ENCODE data around the gene TACO1. TPM values are rescaled to one million over a fixed set of nuclear protein-coding genes. Genes with fewer than 3 reads are reported as not detected.

Gene TACO1
- total and polyA plus RNA-seq, 9 of the 15 experiments (the other 6 are each of a cell fraction or from before 2014, with no cell fraction given) = 10.3 to 41.6 (median 30.9) TPM

DNA sequence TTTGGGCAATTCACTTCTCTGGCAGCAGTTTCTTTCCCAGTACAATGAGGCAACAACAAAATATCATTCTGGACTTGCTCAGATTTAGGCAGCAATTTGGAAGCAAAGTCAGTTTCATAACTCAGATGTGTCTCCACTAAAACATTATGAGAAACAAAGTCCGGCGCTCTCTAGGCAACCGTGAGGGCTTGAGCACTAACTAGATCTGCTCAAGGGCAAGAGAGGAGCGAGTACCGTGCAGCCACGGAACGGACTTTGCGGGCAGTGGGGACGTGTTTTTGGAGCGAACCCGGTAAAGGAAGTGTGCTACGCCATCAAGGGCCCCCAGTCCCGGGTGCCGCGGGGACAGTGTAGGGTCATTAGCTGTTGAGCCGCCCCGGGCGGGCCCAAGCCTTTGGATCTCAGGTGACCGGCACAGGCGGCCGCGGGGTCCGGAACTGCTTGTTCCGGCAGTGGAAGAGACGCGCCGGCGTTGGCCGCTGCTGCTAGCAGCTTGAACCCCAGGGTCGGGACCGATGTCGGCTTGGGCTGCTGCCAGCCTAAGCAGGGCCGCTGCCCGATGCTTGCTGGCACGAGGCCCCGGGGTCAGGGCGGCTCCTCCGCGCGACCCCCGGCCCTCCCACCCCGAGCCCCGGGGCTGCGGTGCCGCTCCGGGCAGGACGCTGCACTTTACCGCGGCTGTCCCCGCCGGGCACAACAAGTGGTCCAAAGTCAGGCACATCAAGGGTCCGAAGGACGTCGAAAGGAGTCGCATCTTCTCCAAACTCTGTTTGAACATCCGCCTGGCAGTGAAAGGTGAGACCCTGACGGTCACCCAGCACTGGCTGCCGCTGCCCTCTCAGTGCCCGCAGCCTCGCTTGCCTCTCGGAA, at the start of gene TACO1 (continued):
- no peak for TF ChIP-seq PATZ1 (CRISPR knock-in tag; IDR thresholded peaks at IDR 0.05; ENCODE audit: borderline replicate concordance)
- TF ChIP-seq ZBTB17 (CRISPR knock-in tag; IDR thresholded peaks at IDR 0.05) = 0 out of 2 replicates have a peak, but pooled peaks have one; percentile 39
- TF ChIP-seq SMARCA5 (IDR thresholded peaks at IDR 0.05) = no peak
- TF ChIP-seq NR3C1 (CRISPR knock-in tag; IDR thresholded peaks at IDR 0.05) = no peak
- peak; percentile 45 for TF ChIP-seq SAP30 (IDR thresholded peaks at IDR 0.05; ENCODE audit: borderline replicate concordance, insufficient read depth, low read depth, low read length, poor library complexity, severe bottlenecking)
- peak; percentile 84 for TF ChIP-seq CREM (IDR thresholded peaks at IDR 0.05; ENCODE audit: low read depth)
- no peak for TF ChIP-seq MITF (IDR thresholded peaks at IDR 0.05)
- TF ChIP-seq NFXL1 (CRISPR knock-in tag; IDR thresholded peaks at IDR 0.05) = no peak
- peak; percentile 70; the same call in 1 of the 2 replicates for TF ChIP-seq KAT8 (IDR thresholded peaks at IDR 0.05; ENCODE audit: low read depth)
- peak; percentile 55; the same call in 1 of the 2 replicates for TF ChIP-seq GATAD2B (IDR thresholded peaks at IDR 0.05; ENCODE audit: borderline replicate concordance)
- TF ChIP-seq ZNF232 (CRISPR knock-in tag; IDR thresholded peaks at IDR 0.05) = no peak
- TF ChIP-seq NR2C1 (IDR thresholded peaks at IDR 0.05) = peak; percentile 70
- peak; percentile 89 for TF ChIP-seq NR2C1 (tag; IDR thresholded peaks at IDR 0.05)
- TF ChIP-seq MXD1 (CRISPR knock-in tag; IDR thresholded peaks at IDR 0.05; ENCODE audit: borderline replicate concordance, poor library complexity, severe bottlenecking) = no peak
- TF ChIP-seq ZNF436 (CRISPR knock-in tag; IDR thresholded peaks at IDR 0.05) = 0 out of 2 replicates have a peak, but pooled peaks have one; percentile 61
- TF ChIP-seq CBX8 (IDR thresholded peaks at IDR 0.05; ENCODE audit: borderline replicate concordance, extremely low read depth, low read depth, low read length, poor library complexity, severe bottlenecking) = no peak
- peak; percentile 92 for TF ChIP-seq POLR2G (IDR thresholded peaks at IDR 0.05; ENCODE audit: low read depth, low read length)
- TF ChIP-seq SIN3B (IDR thresholded peaks at IDR 0.05; ENCODE audit: low read depth) = peak; percentile 97
- TF ChIP-seq ZNF830 (CRISPR knock-in tag; IDR thresholded peaks at IDR 0.05) = no peak
- TF ChIP-seq, protein P1, sequence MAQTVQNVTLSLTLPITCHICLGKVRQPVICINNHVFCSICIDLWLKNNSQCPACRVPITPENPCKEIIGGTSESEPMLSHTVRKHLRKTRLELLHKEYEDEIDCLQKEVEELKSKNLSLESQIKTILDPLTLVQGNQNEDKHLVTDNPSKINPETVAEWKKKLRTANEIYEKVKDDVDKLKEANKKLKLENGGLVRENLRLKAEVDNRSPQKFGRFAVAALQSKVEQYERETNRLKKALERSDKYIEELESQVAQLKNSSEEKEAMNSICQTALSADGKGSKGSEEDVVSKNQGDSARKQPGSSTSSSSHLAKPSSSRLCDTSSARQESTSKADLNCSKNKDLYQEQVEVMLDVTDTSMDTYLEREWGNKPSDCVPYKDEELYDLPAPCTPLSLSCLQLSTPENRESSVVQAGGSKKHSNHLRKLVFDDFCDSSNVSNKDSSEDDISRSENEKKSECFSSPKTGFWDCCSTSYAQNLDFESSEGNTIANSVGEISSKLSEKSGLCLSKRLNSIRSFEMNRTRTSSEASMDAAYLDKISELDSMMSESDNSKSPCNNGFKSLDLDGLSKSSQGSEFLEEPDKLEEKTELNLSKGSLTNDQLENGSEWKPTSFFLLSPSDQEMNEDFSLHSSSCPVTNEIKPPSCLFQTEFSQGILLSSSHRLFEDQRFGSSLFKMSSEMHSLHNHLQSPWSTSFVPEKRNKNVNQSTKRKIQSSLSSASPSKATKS (CRISPR knock-in tag; IDR thresholded peaks at IDR 0.05) = no peak
- TF ChIP-seq ZNF354B (CRISPR knock-in tag; IDR thresholded peaks at IDR 0.05) = 0 out of 2 replicates have a peak, but pooled peaks have one; percentile 7

Measured in K562 (cell line).